HG03520 (cell line): Measurements from ENCODE around the gene TTYH1.

ENCODE experiments used
- ATAC-seq: cut with Tn5 transposase; IDR thresholded peaks from one replicate; pipeline ENCODE4 v1.9.1; 2021; ENCODE audit warnings: mild to moderate bottlenecking, moderate library complexity; ENCODE audit not compliant: unreplicated experiment

TTYH1 gene

GRCh38 chr19:54473892-54474372, 58.7 kb downstream of the TTYH1 start:
- no peak for ATAC-seq

DNA sequence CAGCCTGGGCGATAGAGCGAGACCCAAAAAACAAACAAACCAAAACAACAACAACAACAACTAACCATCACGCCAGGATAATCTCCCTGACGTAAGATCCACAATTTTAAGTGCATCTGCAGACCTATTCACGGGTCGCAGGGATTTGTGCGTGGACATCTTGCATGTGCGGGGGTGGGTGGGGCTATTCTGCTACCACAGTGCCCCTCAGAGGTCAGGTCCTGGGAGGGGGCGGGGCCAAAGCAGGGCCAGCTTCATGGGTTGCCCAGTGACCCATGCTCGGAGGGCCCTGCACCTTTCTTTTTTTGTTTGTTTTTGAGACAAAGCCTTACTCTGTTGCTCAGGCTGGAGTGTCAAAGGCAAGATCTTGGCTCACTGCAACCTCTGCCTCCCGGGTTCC, 60.4 kb downstream of the TTYH1 start:
- no peak for ATAC-seq

GRCh38 chr19:54477650-54478049, 62.4 kb downstream of the TTYH1 start:
- ATAC-seq = no peak

DNA sequence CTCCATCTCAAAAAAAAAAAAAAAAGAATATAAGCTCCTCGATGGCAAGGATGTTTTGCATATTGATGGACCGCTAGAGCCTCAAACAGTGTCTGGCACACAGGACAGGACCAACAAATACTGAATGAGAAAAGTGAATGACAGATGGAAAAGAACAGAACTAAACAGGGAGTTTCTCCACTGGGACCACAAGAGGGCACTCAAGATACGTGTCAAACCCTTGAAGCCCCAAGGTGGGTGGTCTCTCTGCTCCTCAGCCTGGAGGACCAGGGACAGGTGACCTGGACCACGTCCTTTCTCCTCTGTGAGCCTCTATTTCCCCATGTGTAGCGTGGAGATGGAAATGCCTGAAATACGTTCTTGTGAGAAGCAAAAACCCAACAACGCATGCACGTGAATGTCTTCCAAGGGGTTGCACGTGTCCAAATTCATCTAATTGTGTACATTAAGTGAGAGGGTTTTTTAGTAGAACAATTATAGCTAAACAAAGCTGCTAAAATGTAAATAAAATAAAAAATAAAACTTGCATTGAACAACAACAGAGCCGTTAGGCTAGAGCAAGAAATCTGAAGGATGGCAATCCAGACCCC, 63.5 kb downstream of the TTYH1 start:
- ATAC-seq = no peak

- no peak for ATAC-seq
These were observed 64.8 kb downstream of the TTYH1 start for GRCh38 chr19:54480051-54480450.

DNA sequence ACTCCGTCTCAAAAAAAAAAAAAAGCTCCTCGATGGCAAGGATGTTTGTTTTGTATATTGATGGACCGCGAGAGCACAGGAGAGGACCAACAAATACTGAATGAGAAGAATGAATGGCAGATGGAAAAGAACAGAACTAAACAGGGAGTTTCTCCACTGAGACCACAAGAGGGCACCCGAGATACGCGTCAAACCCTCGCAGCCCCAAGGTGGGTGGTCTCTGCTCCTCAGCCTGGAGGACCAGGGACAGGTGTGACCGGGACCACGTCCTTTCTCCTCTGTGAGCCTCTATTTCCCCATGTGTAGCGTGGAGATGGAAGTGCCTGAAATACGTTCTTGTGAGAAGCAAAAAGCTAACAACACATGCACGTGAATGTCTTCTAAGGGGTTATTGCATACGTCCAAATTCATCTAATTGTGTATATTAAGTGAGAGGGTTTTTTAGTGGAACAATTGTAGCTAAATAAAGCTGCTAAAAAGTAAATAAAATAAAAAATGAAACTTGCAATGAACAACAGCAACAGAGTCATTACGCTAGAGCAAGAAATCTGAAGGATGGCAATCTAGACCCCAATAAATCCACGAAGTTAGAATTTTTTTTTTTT, 66.2 kb downstream of the TTYH1 start:
- ATAC-seq = no peak

- no peak for ATAC-seq
These were observed 67.6 kb downstream of the TTYH1 start for GRCh38 chr19:54482889-54483288.

DNA sequence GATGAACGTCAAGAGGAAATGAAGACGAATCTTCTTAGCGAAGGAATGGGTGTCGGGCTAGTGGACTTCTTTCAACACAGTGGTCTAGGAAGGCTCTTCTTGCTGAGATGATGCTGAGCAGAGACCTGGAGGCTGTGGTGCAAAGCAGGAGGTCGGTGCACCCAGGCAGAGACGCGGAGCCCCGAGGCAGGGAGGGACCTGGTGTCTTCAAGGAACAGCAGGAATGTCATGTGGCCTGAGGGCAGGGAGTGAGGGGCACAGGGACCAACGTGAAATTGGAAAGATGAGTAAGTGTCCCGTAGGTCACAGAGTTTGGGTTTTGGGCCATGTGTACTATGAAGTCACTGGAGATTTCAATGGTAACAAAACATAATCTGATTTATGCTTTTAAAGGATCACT, 69.2 kb downstream of the TTYH1 start:
- no peak for ATAC-seq

- no peak for ATAC-seq
These were observed 70.6 kb downstream of the TTYH1 start for GRCh38 chr19:54485851-54486250.
